ENCODE results near the gene TRIM44. TPM values are rescaled to one million over a fixed set of nuclear protein-coding genes. Genes with fewer than 3 reads are reported as not detected.

Gene TRIM44
- total RNA-seq, 3 donors from 2014 or later (not counting 1 experiment from before 2014, with no cell fraction given), result 47.0 to 62.6 (median 51.9) TPM

GRCh38 chr11:35680506-35680905, 17.9 kb downstream of the TRIM44 start:
- Mint-ChIP-seq H3K27ac (no peak overlapping the region), H3K9me3 (no peaks in the 10 kb centered on the region), H3K36me3 (no peaks in the 10 kb centered on the region), H3K4me3 (no peak overlapping the region), H3K4me1 (peaks cover 50 to 75% of the 10 kb centered on the region in 2 donors), H3K27me3 (ENCODE audit: low read depth in 2 of 2) (no peaks in the 10 kb centered on the region)
- TF ChIP-seq CTCF (IDR thresholded peaks at IDR 0.05), result no peak
- Histone ChIP-seq H3K27me3 (ENCODE audit: control insufficient read depth, insufficient read depth, low read length) (no peaks in the 10 kb centered on the region), H3K36me3 (ENCODE audit: control insufficient read depth, insufficient read depth, low read length) (no peaks in the 10 kb centered on the region), H3K9me3 (ENCODE audit: control insufficient read depth, insufficient read depth, low read length) (no peaks in the 10 kb centered on the region), H3K27ac (ENCODE audit: low read length) (no peak overlapping the region), H3K4me3 (ENCODE audit: low read length) (no peak overlapping the region), H3K4me1 (ENCODE audit: control insufficient read depth, insufficient read depth, low read length) (no peaks in the 10 kb centered on the region)
- WGBS (ENCODE audit: insufficient coverage), result no CpG with 5 or more reads among the region's 1 CpG
- intact Hi-C loops (cut with micrococcal nuclease), result no loop called here
- DNase-seq (no peak), ATAC-seq (no peak)

GRCh38 chr11:35681163-35681767, 18.7 kb downstream of the TRIM44 start:
- H3K36me3 Mint-ChIP-seq, result no peaks in the 10 kb centered on the region
- no peak overlapping the region for H3K27ac Mint-ChIP-seq
- intact Hi-C loops (cut with micrococcal nuclease), result no loop called here

GRCh38 chr11:35682230-35683173, 19.9 kb downstream of the TRIM44 start:
- no peak for TF ChIP-seq CTCF (IDR thresholded peaks at IDR 0.05)
- no peaks in the 10 kb centered on the region for H3K9me3 ChIP-seq (ENCODE audit: control insufficient read depth, insufficient read depth, low read length)
- peaks cover 42 to 57% of the 10 kb centered on the region in 2 donors for H3K4me1 Mint-ChIP-seq
- ATAC-seq, result no peak
- 84% methylated on average over 8 of the region's 9 CpGs for WGBS (ENCODE audit: insufficient coverage)
- H3K4me3 Mint-ChIP-seq, result no peak overlapping the region
- no peak overlapping the region for H3K4me3 ChIP-seq (ENCODE audit: low read length)
- H3K27me3 Mint-ChIP-seq (ENCODE audit: low read depth in 2 of 2), result no peaks in the 10 kb centered on the region
- H3K36me3 Mint-ChIP-seq, result peaks cover 11% of the 10 kb centered on the region
- no peaks in the 10 kb centered on the region for H3K4me1 ChIP-seq (ENCODE audit: control insufficient read depth, insufficient read depth, low read length)
- no peaks in the 10 kb centered on the region for H3K27me3 ChIP-seq (ENCODE audit: control insufficient read depth, insufficient read depth, low read length)
- intact Hi-C loops (cut with micrococcal nuclease), result no loop called here
- no peaks in the 10 kb centered on the region for H3K9me3 Mint-ChIP-seq
- no peak for DNase-seq
- H3K36me3 ChIP-seq (ENCODE audit: control insufficient read depth, insufficient read depth, low read length), result peaks cover 16% of the 10 kb centered on the region
- no peak overlapping the region for H3K27ac ChIP-seq (ENCODE audit: low read length)
- no peak overlapping the region for H3K27ac Mint-ChIP-seq

More at GRCh38 chr11:35681163-35681767, 18.7 kb downstream of the TRIM44 start:
- no peaks in the 10 kb centered on the region for H3K9me3 Mint-ChIP-seq
- Histone ChIP-seq H3K36me3 (ENCODE audit: control insufficient read depth, insufficient read depth, low read length) (peaks cover 5% of the 10 kb centered on the region), H3K9me3 (ENCODE audit: control insufficient read depth, insufficient read depth, low read length) (no peaks in the 10 kb centered on the region), H3K4me3 (ENCODE audit: low read length) (no peak overlapping the region), H3K4me1 (ENCODE audit: control insufficient read depth, insufficient read depth, low read length) (no peaks in the 10 kb centered on the region), H3K27me3 (ENCODE audit: control insufficient read depth, insufficient read depth, low read length) (no peaks in the 10 kb centered on the region), H3K27ac (ENCODE audit: low read length) (no peak overlapping the region)
- no peak for TF ChIP-seq CTCF (IDR thresholded peaks at IDR 0.05)
- ATAC-seq (no peak), DNase-seq (no peak)
- 100% methylated on average over 1 of the region's 1 CpG for whole genome bisulfite sequencing (ENCODE audit: insufficient coverage)
- no peaks in the 10 kb centered on the region for H3K27me3 Mint-ChIP-seq (ENCODE audit: low read depth in 2 of 2)
- no peak overlapping the region for H3K4me3 Mint-ChIP-seq
- peaks cover 43 to 68% of the 10 kb centered on the region in 2 donors for H3K4me1 Mint-ChIP-seq
